Posterior vena cava (tissue), 2 donors: ENCODE results near the gene PGC. TPM values are rescaled to one million over a fixed set of nuclear protein-coding genes. Genes with fewer than 3 reads are reported as not detected.

Experiments used
- DNase-seq: peaks from one replicate; pipeline ENCODE4 v3.0.0-alpha.2; 2020; ENCODE audit warnings: low spot score
- intact Hi-C, 2 donors: fragments of 100-400 bp; cut with DNase I; formaldehyde crosslinking; loops; one replicate each; pipeline versions ENCODE4 v1.14.1 to v1.14.2; 2022 to 2023
- long read RNA-seq, 2 donors: library from polyadenylated mRNA; unstranded; transcript quantifications; one replicate each; pipeline ENCODE4 v2.0.0, GENCODE V29; 2020 to 2021
- total RNA-seq, 2 donors: library from RNA; stranded (reverse); fragmentation: NEBNext Ultra II Directional; extraction: Animal tissue kit (Norgen Biotek cat#: 25700); gene quantifications; one replicate each; pipeline ENCODE4 v1.2.1, GENCODE V29; 2021
- donor health status: DM: yes; HTN: yes; CAD: no.
- donor health status: DM: yes; HTN: yes; CAD: no.

The PGC gene
- total RNA-seq: not detected
- long read RNA-seq, donor 1: 0 reads
- long read RNA-seq, donor 2: 0 reads

- intact Hi-C loops: no loop called here
- DNase-seq: no peak
Observed at GRCh38 chr6:41747256-41748101, at the start of gene PGC. Gene PGC, minus strand, starts transcription at chr6:41747397. Its CDS starts 63 bp downstream, at chr6:41747334.

GRCh38 chr6:41796474-41796873 lies 49.3 kb upstream of the PGC start:
- intact Hi-C loops: no loop called here
- DNase-seq: no peak

GRCh38 chr6:41791984-41792383 lies 44.8 kb upstream of the PGC start:
- no peak for DNase-seq
- intact Hi-C loops: no loop called here

GRCh38 chr6:41791305-41791704 lies 44.1 kb upstream of the PGC start:
- no peak for DNase-seq
- intact Hi-C loops: no loop called here

- intact Hi-C loops: no loop called here
- no peak for DNase-seq
Observed at GRCh38 chr6:41790045-41790444, 42.8 kb upstream of the PGC start.

GRCh38 chr6:41789390-41789724 lies 42.2 kb upstream of the PGC start:
- DNase-seq: no peak
- intact Hi-C loops: loop anchor here in 1 of 2 donors (10.0 kb wide), 1 partner anchor 145 kb away; no protein-coding TSS in a partner anchor

GRCh38 chr6:41787219-41787917 lies 40.2 kb upstream of the PGC start, which contains the start of gene TOMM6:
Gene TOMM6, plus strand, starts transcription at chr6:41787694. Its CDS starts 4 bp downstream, at chr6:41787698.
- DNase-seq: peak; percentile 99
- intact Hi-C loops: loop anchor here in 1 of 2 donors (10.0 kb wide), 1 partner anchor 147 kb away; no protein-coding TSS in a partner anchor

GRCh38 chr6:41786451-41787218 lies 39.4 kb upstream of the PGC start:
- intact Hi-C loops: loop anchor here in 1 of 2 donors (10.0 kb wide), 1 partner anchor 148 kb away; no protein-coding TSS in a partner anchor
- peak; percentile 96 for DNase-seq

GRCh38 chr6:41785689-41786450 lies 38.7 kb upstream of the PGC start:
- no peak for DNase-seq
- intact Hi-C loops: loop anchor here in 1 of 2 donors (10.0 kb wide), 1 partner anchor 149 kb away; no protein-coding TSS in a partner anchor

GRCh38 chr6:41785254-41785653 lies 38.1 kb upstream of the PGC start:
- no peak for DNase-seq
- intact Hi-C loops: loop anchor here in 1 of 2 donors (10.0 kb wide), 1 partner anchor 150 kb away; no protein-coding TSS in a partner anchor

- intact Hi-C loops: loop anchor here (5.0 to 10.0 kb wide), 2 partner anchors 150 to 258 kb away; no protein-coding TSS in a partner anchor
- no peak for DNase-seq
Observed at GRCh38 chr6:41784581-41785171, 37.5 kb upstream of the PGC start.

GRCh38 chr6:41783106-41783780 lies 36.0 kb upstream of the PGC start:
- no peak for DNase-seq
- intact Hi-C loops: loop anchor here (5.0 to 10.0 kb wide), 2 partner anchors 152 to 259 kb away; no protein-coding TSS in a partner anchor

GRCh38 chr6:41781366-41781730 lies 34.2 kb upstream of the PGC start:
- no peak for DNase-seq
- intact Hi-C loops: loop anchor here (5.0 to 10.0 kb wide), 2 partner anchors 153 to 261 kb away; no protein-coding TSS in a partner anchor

- intact Hi-C loops: loop anchor here (1.0 to 10.0 kb wide), 3 partner anchors 154 to 264 kb away; no protein-coding TSS in a partner anchor
- DNase-seq: peak; percentile 86
Observed at GRCh38 chr6:41780551-41781365, 33.6 kb upstream of the PGC start, which contains the start of gene PRICKLE4. Gene PRICKLE4, plus strand, starts transcription at chr6:41780782. Its CDS starts 2,692 bp downstream, at chr6:41783474.

GRCh38 chr6:41779788-41780550 lies 32.8 kb upstream of the PGC start, which contains the start of gene FRS3:
Gene FRS3, minus strand, starts transcription at chr6:41779900. Its CDS starts 2,913 bp downstream, at chr6:41776987.
- peak; percentile 99 for DNase-seq
- intact Hi-C loops: loop anchor here (1.0 to 10.0 kb wide), 3 partner anchors 155 to 264 kb away; no protein-coding TSS in a partner anchor

- no peak for DNase-seq
- intact Hi-C loops: no loop called here
Observed at GRCh38 chr6:41779336-41779735, 32.1 kb upstream of the PGC start.
